Gastroesophageal sphincter (tissue), 3 donors: ENCODE results near the gene ASB1.

Experiments
- EP300 ChIP-seq: sonication (generic); formaldehyde crosslinking; IDR thresholded peaks from one replicate; pipeline ENCODE4 v1.6.1; 2017; ENCODE audit warnings: antibody characterized with exemption, mild to moderate bottlenecking
- POLR2A ChIP-seq, 2 donors: fragments of 450-650 bp; IDR thresholded peaks; one replicate each; pipeline ENCODE4 v1.6.1; 2017; ENCODE audit warnings: antibody characterized with exemption in 2 of 2, mild to moderate bottlenecking in 2 of 2, moderate library complexity in 1 of 2
- TF ChIP-seq, protein P1 (sequence below), 4 experiments: fragments of 200-600 bp in 2 of 4; fragments of 450-650 bp in 2 of 4; sonication (generic) in 1 of 4; IDR thresholded peaks; one replicate each; pipeline ENCODE4 v1.5.1; 2017 to 2019; ENCODE audit warnings: antibody characterized with exemption in 4 of 4, mild to moderate bottlenecking in 2 of 4, moderate library complexity in 2 of 4

DNA sequence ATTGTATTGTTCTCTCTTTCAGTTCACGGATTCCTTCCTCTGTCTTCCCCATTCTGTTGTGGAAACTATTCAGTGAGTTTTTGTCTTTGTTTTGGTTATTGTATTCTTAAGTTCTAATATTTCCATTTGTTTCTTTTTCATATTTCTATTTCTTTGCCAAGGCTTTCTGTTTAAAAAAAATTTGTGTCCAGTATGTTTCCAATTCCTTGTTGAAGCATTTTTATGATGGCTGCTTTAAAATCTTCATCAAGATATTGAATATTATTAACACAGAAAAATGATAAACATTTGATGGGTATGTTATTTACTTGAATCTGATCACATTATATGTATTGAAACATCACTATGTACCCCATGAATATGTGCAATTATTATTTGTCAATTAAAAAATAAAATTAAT lies 42.4 kb downstream of the ASB1 start:
- TF ChIP-seq, protein P1, sequence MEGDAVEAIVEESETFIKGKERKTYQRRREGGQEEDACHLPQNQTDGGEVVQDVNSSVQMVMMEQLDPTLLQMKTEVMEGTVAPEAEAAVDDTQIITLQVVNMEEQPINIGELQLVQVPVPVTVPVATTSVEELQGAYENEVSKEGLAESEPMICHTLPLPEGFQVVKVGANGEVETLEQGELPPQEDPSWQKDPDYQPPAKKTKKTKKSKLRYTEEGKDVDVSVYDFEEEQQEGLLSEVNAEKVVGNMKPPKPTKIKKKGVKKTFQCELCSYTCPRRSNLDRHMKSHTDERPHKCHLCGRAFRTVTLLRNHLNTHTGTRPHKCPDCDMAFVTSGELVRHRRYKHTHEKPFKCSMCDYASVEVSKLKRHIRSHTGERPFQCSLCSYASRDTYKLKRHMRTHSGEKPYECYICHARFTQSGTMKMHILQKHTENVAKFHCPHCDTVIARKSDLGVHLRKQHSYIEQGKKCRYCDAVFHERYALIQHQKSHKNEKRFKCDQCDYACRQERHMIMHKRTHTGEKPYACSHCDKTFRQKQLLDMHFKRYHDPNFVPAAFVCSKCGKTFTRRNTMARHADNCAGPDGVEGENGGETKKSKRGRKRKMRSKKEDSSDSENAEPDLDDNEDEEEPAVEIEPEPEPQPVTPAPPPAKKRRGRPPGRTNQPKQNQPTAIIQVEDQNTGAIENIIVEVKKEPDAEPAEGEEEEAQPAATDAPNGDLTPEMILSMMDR (IDR thresholded peaks at IDR 0.05): no peak
- TF ChIP-seq POLR2A (IDR thresholded peaks at IDR 0.05) (no peak), EP300 (no peak)
